Lung (tissue), 12 donors: ENCODE measurements around the gene CYTH1. TPM values are rescaled to one million over a fixed set of nuclear protein-coding genes. Genes with fewer than 3 reads are reported as not detected.

Experiments
- ATAC-seq: fragments of 200-7000 bp; cut with Tn5 transposase; one replicate; pipeline ENCODE4 v1.9.1; 2020; ENCODE audit warnings: moderate number of reproducible peaks; ENCODE audit not compliant: insufficient read depth, low FRiP score
- DNase-seq, 3 donors: peaks; one replicate each; pipeline ENCODE4 v3.0.0-alpha.2; 2013 to 2017
- H3K27ac ChIP-seq, 2 donors: one replicate each; pipeline ENCODE4 v1.5.1; 2013; ENCODE audit warnings: mild to moderate bottlenecking in 2 of 2, moderate library complexity in 2 of 2, control low read depth in 1 of 2, inconsistent platforms in 1 of 2, low read depth in 1 of 2, low read length in 1 of 2
- H3K27me3 ChIP-seq, 3 donors: one replicate each; pipeline ENCODE4 v1.5.1; 2013; ENCODE audit warnings: low read length in 2 of 3; ENCODE audit not compliant: control insufficient read depth in 3 of 3, insufficient read depth in 3 of 3
- H3K36me3 ChIP-seq, 4 donors: one replicate each; pipeline ENCODE4 v1.5.1; 2013; ENCODE audit warnings: low read length in 4 of 4, mild to moderate bottlenecking in 1 of 4, moderate library complexity in 1 of 4; ENCODE audit not compliant: control insufficient read depth in 4 of 4, insufficient read depth in 4 of 4
- H3K4me1 ChIP-seq, 5 donors: one replicate each; pipeline ENCODE4 v1.5.1; 2013; ENCODE audit warnings: low read length in 5 of 5, mild to moderate bottlenecking in 2 of 5, moderate library complexity in 1 of 5; ENCODE audit not compliant: control insufficient read depth in 5 of 5, insufficient read depth in 5 of 5
- H3K4me3 ChIP-seq: one replicate; pipeline ENCODE4 v1.5.1; 2013; ENCODE audit warnings: mild to moderate bottlenecking, control low read depth, moderate library complexity
- H3K9ac ChIP-seq, 2 donors: one replicate each; pipeline ENCODE4 v1.5.1; 2013; ENCODE audit warnings: low read length in 2 of 2, control low read depth in 1 of 2; ENCODE audit not compliant: insufficient read depth in 1 of 2
- H3K9me3 ChIP-seq, 4 donors: one replicate each; pipeline ENCODE4 v1.5.1; 2013; ENCODE audit warnings: low read length in 3 of 4, mild to moderate bottlenecking in 1 of 4, moderate library complexity in 1 of 4; ENCODE audit not compliant: control insufficient read depth in 4 of 4, insufficient read depth in 3 of 4
- WGBS, 2 donors: extraction: QIAGEN DNeasy Blood & Tissue Kit; methylation state at CpG; one replicate each; pipeline ENCODE4 v1.1.7; 2013; 5-methylcytosine and 5-hydroxymethylcytosine counted together
- polyA plus RNA-seq, 2 donors: library from polyadenylated mRNA; stranded (reverse); fragments of 200-250 nt; gene quantifications; one replicate each; pipeline ENCODE4 v1.2.1, GENCODE V29; 2013
- total RNA-seq, 2 donors: library from RNA; depleted of rRNA in 1 of 2; stranded (reverse); fragments of >200 nt in 1 of 2; gene quantifications; one replicate each; pipeline ENCODE4 v1.2.1, GENCODE V29; 2014 to 2021
- TF ChIP-seq, protein P1 (sequence below): IDR thresholded peaks from 2 replicates; pipeline ENCODE4 v1.5.1; 2012; ENCODE audit warnings: mild to moderate bottlenecking; ENCODE audit errors: control extremely low read depth, extremely low read depth
- donor health status: control.
- donor health status: control.
- donor health status: Bipolar disorder and iron deficiency.
- donor health status: healthy.
- donor health status: DM: yes; HTN: yes; CAD: no.

The CYTH1 gene
- total and polyA plus RNA-seq, 4 donors, result 50.5 to 97.2 (median 76.0) TPM

DNA sequence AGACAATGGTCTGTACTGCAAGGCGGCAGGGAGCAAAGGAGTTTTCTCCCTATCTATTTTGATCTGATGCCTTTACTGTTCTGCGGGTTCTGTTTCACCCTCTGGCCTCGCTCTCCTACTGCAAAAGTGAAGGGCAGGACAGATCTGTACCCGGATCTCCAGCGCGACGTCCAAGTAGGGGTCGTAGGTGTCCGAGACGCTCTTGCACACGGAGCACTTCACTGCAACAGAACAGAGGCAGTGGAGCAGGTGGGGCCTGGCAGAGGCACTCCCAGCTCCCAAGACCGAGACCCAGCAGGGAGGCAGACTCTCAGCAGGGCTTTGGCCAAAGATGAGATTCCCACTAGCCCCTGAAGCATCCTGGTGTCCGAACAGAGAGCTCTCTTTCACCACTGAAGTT is 38.8 kb upstream of the CYTH1 start:
- WGBS, 2 donors, result 92 to 97% methylated on average over 13 of the region's 13 CpGs
- Histone ChIP-seq H3K27me3 (no peaks in the 10 kb centered on the region), H3K4me3 (no peak overlapping the region), H3K27ac (no peak overlapping the region), H3K36me3 (peaks cover 40 to 70% (median 46%) of the 10 kb centered on the region in 4 donors), H3K9ac (no peak overlapping the region), H3K4me1 (peaks cover 0 to 3% (median 0%) of the 10 kb centered on the region in 5 donors), H3K9me3 (no peaks in the 10 kb centered on the region)
- no peak for DNase-seq
- TF ChIP-seq, protein P1, sequence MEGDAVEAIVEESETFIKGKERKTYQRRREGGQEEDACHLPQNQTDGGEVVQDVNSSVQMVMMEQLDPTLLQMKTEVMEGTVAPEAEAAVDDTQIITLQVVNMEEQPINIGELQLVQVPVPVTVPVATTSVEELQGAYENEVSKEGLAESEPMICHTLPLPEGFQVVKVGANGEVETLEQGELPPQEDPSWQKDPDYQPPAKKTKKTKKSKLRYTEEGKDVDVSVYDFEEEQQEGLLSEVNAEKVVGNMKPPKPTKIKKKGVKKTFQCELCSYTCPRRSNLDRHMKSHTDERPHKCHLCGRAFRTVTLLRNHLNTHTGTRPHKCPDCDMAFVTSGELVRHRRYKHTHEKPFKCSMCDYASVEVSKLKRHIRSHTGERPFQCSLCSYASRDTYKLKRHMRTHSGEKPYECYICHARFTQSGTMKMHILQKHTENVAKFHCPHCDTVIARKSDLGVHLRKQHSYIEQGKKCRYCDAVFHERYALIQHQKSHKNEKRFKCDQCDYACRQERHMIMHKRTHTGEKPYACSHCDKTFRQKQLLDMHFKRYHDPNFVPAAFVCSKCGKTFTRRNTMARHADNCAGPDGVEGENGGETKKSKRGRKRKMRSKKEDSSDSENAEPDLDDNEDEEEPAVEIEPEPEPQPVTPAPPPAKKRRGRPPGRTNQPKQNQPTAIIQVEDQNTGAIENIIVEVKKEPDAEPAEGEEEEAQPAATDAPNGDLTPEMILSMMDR, result no peak
- ATAC-seq, result no peak

DNA sequence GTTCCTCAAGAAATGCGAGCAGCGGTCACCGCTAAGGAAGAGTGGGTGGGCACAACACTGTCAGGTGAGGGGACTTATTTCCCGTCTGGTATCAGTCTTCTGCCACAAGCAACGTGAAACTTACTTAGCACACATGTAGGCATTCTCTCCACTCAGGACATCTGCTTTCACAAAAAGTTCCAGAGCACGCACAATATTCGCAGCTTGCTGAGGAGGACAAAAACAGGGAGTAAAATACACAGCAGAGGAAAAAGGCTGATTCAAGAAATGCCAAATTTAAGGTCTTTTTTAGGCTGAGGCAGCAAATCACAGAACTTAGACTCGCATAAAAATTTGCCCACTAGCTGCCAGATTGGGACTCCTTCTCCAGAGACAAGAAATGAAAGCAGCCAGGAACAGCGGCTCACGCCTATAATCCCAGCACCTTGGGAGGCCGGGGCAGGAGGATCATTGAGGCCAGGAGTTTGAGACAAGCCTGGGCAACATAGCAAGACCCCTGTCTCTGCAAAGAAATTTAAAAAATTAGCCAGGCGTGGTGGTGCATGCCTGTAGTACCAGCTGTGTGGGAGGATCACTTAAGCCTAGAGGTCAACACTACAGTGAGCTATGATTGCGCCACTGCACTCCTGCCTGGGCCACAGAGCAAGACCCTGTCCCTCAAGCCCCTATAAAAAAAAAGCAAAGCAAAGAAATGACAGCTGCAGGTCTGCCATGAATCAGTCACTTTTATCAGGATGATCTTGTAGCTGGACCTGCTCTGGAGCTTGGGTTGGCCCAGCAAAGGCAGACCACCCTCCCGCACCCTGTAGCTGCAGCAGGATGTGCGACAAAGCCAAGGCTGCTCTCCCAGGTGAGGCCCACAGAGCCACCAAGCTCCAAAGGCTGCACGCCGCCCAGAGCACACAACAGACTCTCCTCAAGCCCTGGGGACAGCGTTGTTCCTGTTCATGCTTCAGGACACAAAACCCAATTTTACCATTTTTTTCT is 38.0 kb upstream of the CYTH1 start:
- H3K4me3 ChIP-seq, result no peak overlapping the region
- no peaks in the 10 kb centered on the region for H3K27me3 ChIP-seq
- no peak overlapping the region for H3K9ac ChIP-seq
- no peak for DNase-seq
- WGBS, 2 donors, result 92 to 95% methylated on average over 18 of the region's 18 CpGs
- no peak for ATAC-seq
- peaks cover 38 to 68% (median 44%) of the 10 kb centered on the region in 4 donors for H3K36me3 ChIP-seq
- TF ChIP-seq, protein P1, result no peak
- no peak overlapping the region for H3K27ac ChIP-seq
- peaks cover 0 to 3% (median 0%) of the 10 kb centered on the region in 5 donors for H3K4me1 ChIP-seq
- H3K9me3 ChIP-seq, result no peaks in the 10 kb centered on the region

DNA sequence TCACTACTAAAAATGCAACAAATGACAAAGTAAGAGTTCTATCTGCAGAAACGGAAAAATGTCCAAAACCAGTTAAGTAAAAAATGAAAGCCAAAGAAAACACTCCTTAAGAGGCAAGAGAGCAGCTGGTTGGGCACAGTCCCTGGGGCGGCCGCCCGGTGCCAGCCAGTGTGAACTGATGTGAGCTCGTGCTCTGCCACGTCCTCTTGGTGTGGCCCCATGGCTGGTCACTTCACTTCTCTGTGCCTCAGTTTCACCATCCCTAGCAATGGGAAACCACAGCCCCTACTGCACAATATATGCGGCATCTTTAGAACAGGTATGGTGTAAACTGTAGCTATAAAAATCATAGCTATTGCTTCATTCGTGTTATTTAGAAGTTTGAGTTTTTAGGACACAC is 37.3 kb upstream of the CYTH1 start:
- Histone ChIP-seq H3K9me3 (no peaks in the 10 kb centered on the region), H3K9ac (no peak overlapping the region), H3K27me3 (no peaks in the 10 kb centered on the region), H3K4me1 (peaks cover 0 to 3% (median 0%) of the 10 kb centered on the region in 5 donors), H3K27ac (peak overlapping the region in 1 of 2 donors; percentile 30), H3K36me3 (peaks cover 34 to 68% (median 39%) of the 10 kb centered on the region in 4 donors), H3K4me3 (no peak overlapping the region)
- DNase-seq (no peak), ATAC-seq (no peak)
- WGBS, 2 donors, result 71 to 75% methylated on average over 8 of the region's 8 CpGs
- TF ChIP-seq, protein P1, result no peak
